LoVo (cell line): Measurements from ENCODE around the gene ELK4.

Source experiments
- DNase-seq: peaks from one replicate; pipeline ENCODE4 v3.0.0-alpha.2; 2016; ENCODE audit warnings: low spot score

Gene ELK4

GRCh38 chr1:205561501-205562203 is 70.2 kb downstream of the ELK4 start:
- no peak for DNase-seq
